ENCODE results near the gene NDUFC1. TPM values are rescaled to one million over a fixed set of nuclear protein-coding genes. Genes with fewer than 3 reads are reported as not detected.
"Not testable (repeated sequence)": the region's sequence is repeated elsewhere in the genome, so short reads cannot be mapped to it uniquely, and the experiment has no call there.

The NDUFC1 gene
- total RNA-seq, 1 experiment from 2014 or later: 56.5 TPM

DNA sequence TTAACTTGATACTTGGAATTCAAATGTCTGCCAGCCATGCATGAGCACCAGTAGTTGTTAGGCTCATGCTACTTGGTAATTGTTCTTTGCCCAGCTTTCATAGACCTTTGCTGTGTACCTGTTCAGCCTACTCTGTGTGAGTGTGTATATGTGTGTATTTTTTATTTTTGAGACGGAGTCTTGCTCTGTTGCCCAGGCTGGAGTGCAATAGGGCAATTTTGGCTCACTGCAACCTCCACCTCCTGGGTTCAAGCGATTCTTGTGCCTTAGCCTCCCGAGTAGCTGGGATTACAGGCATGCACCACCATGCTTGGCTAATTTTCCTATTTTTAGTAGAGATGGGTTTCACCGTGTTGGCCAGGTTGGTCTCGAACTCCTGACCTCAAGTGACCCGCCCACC lies 20.3 kb upstream of the NDUFC1 start:
- intact Hi-C loops (cut with micrococcal nuclease; ENCODE audit: unreplicated experiment); DNase-seq (ENCODE audit: low read depth, low spot score); BruUV-seq (replicated peaks); H3K4me3 ChIP-seq (ENCODE audit: low read depth in 2 of 2, low read length in 2 of 2); ATAC-seq; H3K4me1 ChIP-seq (ENCODE audit: control insufficient read depth, insufficient read depth, low read length); H3K9me3 ChIP-seq (ENCODE audit: control insufficient read depth, insufficient read depth, low read depth, low read length); CTCF ChIA-PET; in situ Hi-C loops (cut with HindIII; ENCODE audit: low pct_unique_long_range_greater_than_20kb, low sequenced_read_pairs); H3K27me3 ChIP-seq (ENCODE audit: control insufficient read depth, insufficient read depth, low read length); H3K36me3 ChIP-seq (ENCODE audit: control insufficient read depth, insufficient read depth, low read length); H3K27ac ChIP-seq (ENCODE audit: low read length): not testable (repeated sequence)
- POLR2A ChIA-PET: interaction anchor here (0.6 kb wide), 1 partner anchor 263 kb away, joined by 6 read pairs; no protein-coding TSS in a partner anchor

DNA sequence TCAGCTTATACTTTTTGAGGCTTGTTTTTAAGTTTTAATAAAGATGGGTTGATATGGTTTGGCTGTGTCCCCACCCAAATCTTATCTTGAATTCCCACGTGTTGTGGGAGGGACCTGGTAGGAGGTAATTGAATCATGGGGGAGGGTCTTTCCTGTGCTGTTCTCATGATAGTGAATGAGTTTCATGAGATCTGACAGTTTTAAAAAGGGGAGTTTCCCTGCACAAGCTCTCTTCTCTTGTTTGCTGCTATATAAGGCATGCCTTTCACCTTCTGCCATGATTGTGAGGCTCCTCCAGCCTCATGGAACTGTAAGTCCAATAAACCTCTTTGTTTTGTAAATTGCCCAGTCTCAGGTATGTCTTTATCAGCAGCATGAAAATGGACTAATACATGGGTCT lies 19.8 kb upstream of the NDUFC1 start:
- CTCF ChIA-PET; H3K27me3 ChIP-seq (ENCODE audit: control insufficient read depth, insufficient read depth, low read length); in situ Hi-C loops (cut with HindIII; ENCODE audit: low pct_unique_long_range_greater_than_20kb, low sequenced_read_pairs): not testable (repeated sequence)

GRCh38 chr4:139319571-139319970 lies 17.3 kb upstream of the NDUFC1 start:
- Histone ChIP-seq H3K36me3 (ENCODE audit: control insufficient read depth, insufficient read depth, low read length) (peaks cover 2% of the 10 kb centered on the region), H3K27me3 (ENCODE audit: control insufficient read depth, insufficient read depth, low read length) (no peaks in the 10 kb centered on the region), H3K27ac (ENCODE audit: low read length) (no peak overlapping the region), H3K9me3 (ENCODE audit: control insufficient read depth, insufficient read depth, low read depth, low read length) (no peaks in the 10 kb centered on the region), H3K4me3 (ENCODE audit: low read depth in 2 of 2, low read length in 2 of 2) (no peak overlapping the region), H3K4me1 (ENCODE audit: control insufficient read depth, insufficient read depth, low read length) (peaks cover 9% of the 10 kb centered on the region)
- DNase-seq (ENCODE audit: low read depth, low spot score): no peak
- CTCF ChIA-PET: no interaction called here
- POLR2A ChIA-PET: no interaction called here
- no TSS peak for BruUV-seq (replicated peaks)
- no peak for ATAC-seq
- in situ Hi-C loops (cut with HindIII; ENCODE audit: low pct_unique_long_range_greater_than_20kb, low sequenced_read_pairs): no loop called here
- TF ChIP-seq CTCF (IDR thresholded peaks at IDR 0.05) (no peak), SIN3A (IDR thresholded peaks at IDR 0.05; ENCODE audit: borderline replicate concordance, insufficient read depth, low read depth, low read length) (no peak), TCF7L2 (IDR thresholded peaks at IDR 0.05; ENCODE audit: low read depth, low read length) (no peak), REST (IDR thresholded peaks at IDR 0.05; ENCODE audit: insufficient read depth in 1 of 2, low read depth in 2 of 2, low read length in 1 of 2) (no peak), POLR2AphosphoS5 (IDR thresholded peaks at IDR 0.05; ENCODE audit: low read depth, low read length) (no peak)
- intact Hi-C loops (cut with micrococcal nuclease; ENCODE audit: unreplicated experiment): no loop called here

More for the DNA sequence above, 19.8 kb upstream of the NDUFC1 start:
- BruUV-seq (replicated peaks); POLR2A ChIA-PET; H3K4me1 ChIP-seq (ENCODE audit: control insufficient read depth, insufficient read depth, low read length); ATAC-seq; H3K4me3 ChIP-seq (ENCODE audit: low read depth in 2 of 2, low read length in 2 of 2); H3K27ac ChIP-seq (ENCODE audit: low read length); H3K9me3 ChIP-seq (ENCODE audit: control insufficient read depth, insufficient read depth, low read depth, low read length); intact Hi-C loops (cut with micrococcal nuclease; ENCODE audit: unreplicated experiment); DNase-seq (ENCODE audit: low read depth, low spot score); H3K36me3 ChIP-seq (ENCODE audit: control insufficient read depth, insufficient read depth, low read length): not testable (repeated sequence)

Data from Panc1 (cell line).